HL-60 (cell line): ENCODE results near the gene CEP295NL.
"Not testable (repeated sequence)": the region's sequence is repeated elsewhere in the genome, so short reads cannot be mapped to it uniquely, and the experiment has no call there.

ENCODE experiments used
- DNase-seq, 2 experiments: peaks; one replicate each; pipeline ENCODE4 v3.0.0-alpha.2; 2010 to 2020; ENCODE audit warnings: low read depth in 1 of 2, low spot score in 1 of 2
- H3K27ac ChIP-seq: fragments of 250-450 bp; sonication (Bioruptor Pico); replicated peaks from 2 replicates; pipeline ENCODE4 v1.5.1; 2020; ENCODE audit warnings: mild to moderate bottlenecking, moderate library complexity
- H3K27me3 ChIP-seq: fragments of 250-450 bp; sonication (Bioruptor Pico); 2 replicates; pipeline ENCODE4 v1.5.1; 2021; ENCODE audit warnings: mild to moderate bottlenecking, moderate library complexity; ENCODE audit not compliant: insufficient read depth, poor library complexity, severe bottlenecking
- H3K4me3 ChIP-seq: replicated peaks from 2 replicates; pipeline ENCODE4 v1.5.1; 2011; ENCODE audit warnings: mild to moderate bottlenecking, control low read depth, low read length; ENCODE audit not compliant: insufficient read depth
- GABPA ChIP-seq: IDR thresholded peaks from 2 replicates; pipeline ENCODE4 v1.6.1; 2012; ENCODE audit warnings: low read depth
- POLR2AphosphoS5 ChIP-seq: IDR thresholded peaks from 2 replicates; pipeline ENCODE4 v1.6.1; 2012; ENCODE audit warnings: low read depth
- SPI1 ChIP-seq: IDR thresholded peaks from 2 replicates; pipeline ENCODE4 v1.6.1; 2012; ENCODE audit warnings: low read depth, mild to moderate bottlenecking, borderline replicate concordance
- TF ChIP-seq, protein P1 (sequence below): IDR thresholded peaks from one replicate; pipeline ENCODE4 v1.5.1; 2011; ENCODE audit warnings: low read length, control low read depth, inconsistent platforms; ENCODE audit not compliant: insufficient read depth
- TF ChIP-seq, protein P2 (sequence below): IDR thresholded peaks from 2 replicates; pipeline ENCODE4 v1.6.1; 2012; ENCODE audit warnings: low read depth; ENCODE audit not compliant: insufficient replicate concordance

The CEP295NL gene

DNA sequence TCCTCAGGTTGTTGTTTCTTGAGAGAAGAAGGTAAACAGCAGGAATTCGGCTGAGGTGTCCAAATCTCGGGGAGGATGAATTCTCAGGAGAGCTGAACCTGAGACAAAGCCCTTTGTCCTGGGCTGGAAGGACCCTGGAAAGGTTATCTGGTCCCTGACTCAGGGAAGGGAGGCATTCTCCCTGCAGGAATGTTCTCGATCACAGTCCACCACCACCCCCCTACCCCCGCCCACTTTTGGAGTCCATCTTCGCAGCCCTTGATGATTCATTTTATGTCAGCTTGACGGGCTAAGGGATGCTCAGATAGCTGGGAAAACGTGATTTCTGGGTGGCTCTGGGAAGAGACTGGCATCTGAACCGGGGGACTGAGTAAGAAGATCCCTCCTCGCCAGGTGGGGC is 1.4 kb upstream of the CEP295NL start:
- Histone ChIP-seq H3K4me3 (no peak overlapping the region), H3K27me3 (no peaks in the 10 kb centered on the region), H3K27ac (no peak overlapping the region)
- DNase-seq = no peak
- TF ChIP-seq, protein P1, sequence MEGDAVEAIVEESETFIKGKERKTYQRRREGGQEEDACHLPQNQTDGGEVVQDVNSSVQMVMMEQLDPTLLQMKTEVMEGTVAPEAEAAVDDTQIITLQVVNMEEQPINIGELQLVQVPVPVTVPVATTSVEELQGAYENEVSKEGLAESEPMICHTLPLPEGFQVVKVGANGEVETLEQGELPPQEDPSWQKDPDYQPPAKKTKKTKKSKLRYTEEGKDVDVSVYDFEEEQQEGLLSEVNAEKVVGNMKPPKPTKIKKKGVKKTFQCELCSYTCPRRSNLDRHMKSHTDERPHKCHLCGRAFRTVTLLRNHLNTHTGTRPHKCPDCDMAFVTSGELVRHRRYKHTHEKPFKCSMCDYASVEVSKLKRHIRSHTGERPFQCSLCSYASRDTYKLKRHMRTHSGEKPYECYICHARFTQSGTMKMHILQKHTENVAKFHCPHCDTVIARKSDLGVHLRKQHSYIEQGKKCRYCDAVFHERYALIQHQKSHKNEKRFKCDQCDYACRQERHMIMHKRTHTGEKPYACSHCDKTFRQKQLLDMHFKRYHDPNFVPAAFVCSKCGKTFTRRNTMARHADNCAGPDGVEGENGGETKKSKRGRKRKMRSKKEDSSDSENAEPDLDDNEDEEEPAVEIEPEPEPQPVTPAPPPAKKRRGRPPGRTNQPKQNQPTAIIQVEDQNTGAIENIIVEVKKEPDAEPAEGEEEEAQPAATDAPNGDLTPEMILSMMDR = no peak
- TF ChIP-seq, protein P2, sequence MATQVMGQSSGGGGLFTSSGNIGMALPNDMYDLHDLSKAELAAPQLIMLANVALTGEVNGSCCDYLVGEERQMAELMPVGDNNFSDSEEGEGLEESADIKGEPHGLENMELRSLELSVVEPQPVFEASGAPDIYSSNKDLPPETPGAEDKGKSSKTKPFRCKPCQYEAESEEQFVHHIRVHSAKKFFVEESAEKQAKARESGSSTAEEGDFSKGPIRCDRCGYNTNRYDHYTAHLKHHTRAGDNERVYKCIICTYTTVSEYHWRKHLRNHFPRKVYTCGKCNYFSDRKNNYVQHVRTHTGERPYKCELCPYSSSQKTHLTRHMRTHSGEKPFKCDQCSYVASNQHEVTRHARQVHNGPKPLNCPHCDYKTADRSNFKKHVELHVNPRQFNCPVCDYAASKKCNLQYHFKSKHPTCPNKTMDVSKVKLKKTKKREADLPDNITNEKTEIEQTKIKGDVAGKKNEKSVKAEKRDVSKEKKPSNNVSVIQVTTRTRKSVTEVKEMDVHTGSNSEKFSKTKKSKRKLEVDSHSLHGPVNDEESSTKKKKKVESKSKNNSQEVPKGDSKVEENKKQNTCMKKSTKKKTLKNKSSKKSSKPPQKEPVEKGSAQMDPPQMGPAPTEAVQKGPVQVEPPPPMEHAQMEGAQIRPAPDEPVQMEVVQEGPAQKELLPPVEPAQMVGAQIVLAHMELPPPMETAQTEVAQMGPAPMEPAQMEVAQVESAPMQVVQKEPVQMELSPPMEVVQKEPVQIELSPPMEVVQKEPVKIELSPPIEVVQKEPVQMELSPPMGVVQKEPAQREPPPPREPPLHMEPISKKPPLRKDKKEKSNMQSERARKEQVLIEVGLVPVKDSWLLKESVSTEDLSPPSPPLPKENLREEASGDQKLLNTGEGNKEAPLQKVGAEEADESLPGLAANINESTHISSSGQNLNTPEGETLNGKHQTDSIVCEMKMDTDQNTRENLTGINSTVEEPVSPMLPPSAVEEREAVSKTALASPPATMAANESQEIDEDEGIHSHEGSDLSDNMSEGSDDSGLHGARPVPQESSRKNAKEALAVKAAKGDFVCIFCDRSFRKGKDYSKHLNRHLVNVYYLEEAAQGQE = no peak
- no peak for TF ChIP-seq SPI1

DNA sequence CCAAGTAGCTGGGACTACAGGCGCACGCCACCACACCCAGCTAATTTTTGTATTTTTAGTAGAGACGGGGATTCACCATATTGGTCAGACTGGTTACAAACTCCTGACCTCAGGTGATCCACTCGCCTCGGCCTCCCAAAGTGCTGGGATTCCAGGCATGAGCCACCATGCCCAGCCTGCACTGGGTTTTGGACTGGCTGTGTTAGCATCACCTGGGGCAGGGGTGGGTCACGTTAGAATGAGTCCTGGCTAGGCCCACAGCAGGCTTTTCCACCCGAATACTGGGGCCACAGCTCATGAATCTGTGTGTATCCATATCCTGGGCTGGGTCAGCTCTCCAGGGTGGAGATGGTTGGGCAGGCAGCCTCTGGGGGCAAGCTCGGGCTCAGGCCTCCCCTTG is 770 bp downstream of the CEP295NL start:
- H3K27me3 ChIP-seq, H3K4me3 ChIP-seq, DNase-seq, H3K27ac ChIP-seq: not testable (repeated sequence)

DNA sequence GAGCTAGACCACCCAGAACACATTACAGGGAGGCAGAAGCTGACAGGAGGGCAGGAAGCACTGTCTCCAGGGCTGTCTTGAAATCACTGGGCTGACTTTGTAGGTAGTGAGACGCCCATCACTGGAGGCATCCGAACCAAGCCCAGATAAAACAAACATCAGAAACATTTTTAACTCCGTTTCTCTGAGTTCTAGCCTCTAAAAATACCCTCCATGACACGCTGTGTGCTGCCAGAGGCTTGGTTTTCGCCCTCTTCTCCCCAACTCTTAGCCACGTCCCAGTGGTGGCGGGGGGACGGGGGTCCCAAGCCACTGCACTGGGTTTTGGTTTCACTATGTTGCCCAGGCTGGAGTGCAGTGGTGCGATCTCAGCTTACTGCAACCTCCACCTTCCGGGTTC is 1.2 kb downstream of the CEP295NL start:
- no peak for DNase-seq
- no peak overlapping the region for H3K27ac ChIP-seq
- no peak overlapping the region for H3K4me3 ChIP-seq
- TF ChIP-seq, protein P1 = no peak
- TF ChIP-seq, protein P2 = no peak
- TF ChIP-seq POLR2AphosphoS5 = no peak
- TF ChIP-seq SPI1 = no peak
- no peak for TF ChIP-seq GABPA
- no peaks in the 10 kb centered on the region for H3K27me3 ChIP-seq

DNA sequence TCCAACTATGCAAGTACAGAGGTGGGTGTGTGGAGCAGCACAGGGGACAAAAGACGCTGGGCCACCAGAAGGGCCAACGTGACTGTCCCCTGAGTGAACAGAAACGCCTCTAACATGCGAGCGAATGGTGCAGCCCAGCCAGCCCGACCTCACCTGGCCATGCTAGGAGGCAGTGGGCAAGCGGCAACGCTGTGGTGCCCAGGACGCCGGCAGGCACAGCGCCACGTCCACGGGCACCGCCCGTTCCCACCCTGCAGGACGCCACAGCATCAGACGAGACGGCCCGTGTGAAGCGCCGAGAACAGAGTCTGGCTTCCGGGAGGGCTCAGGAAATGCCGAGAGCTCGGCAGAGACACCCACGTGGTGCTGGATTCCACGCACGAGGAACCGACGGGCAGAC is 2.2 kb downstream of the CEP295NL start:
- no peak overlapping the region for H3K27ac ChIP-seq

More for the DNA sequence above, 2.2 kb downstream of the CEP295NL start:
- no peak for DNase-seq
- TF ChIP-seq, protein P1 = no peak
- TF ChIP-seq POLR2AphosphoS5 (no peak), GABPA (no peak), SPI1 (no peak)
- TF ChIP-seq, protein P2 = no peak
- no peaks in the 10 kb centered on the region for H3K27me3 ChIP-seq
- no peak overlapping the region for H3K4me3 ChIP-seq
